HFF-Myc (cell line): ENCODE data around the gene LATS1.
A peak's percentile ranks its signal among the peaks of the same experiment; 100 is the strongest.

Experiments
- DNase-seq: peaks from one replicate; pipeline ENCODE4 v3.0.0-alpha.2; 2011; ENCODE audit warnings: low read depth; ENCODE audit errors: extremely low read depth
- H3K4me3 ChIP-seq: replicated peaks from 2 replicates; pipeline ENCODE4 v1.5.1; 2011; ENCODE audit warnings: low read depth, mild to moderate bottlenecking, control low read depth, low read length
- CTCF ChIP-seq: IDR thresholded peaks from 2 replicates; pipeline ENCODE4 v1.5.1; 2012; ENCODE audit warnings: mild to moderate bottlenecking, low read depth, low read length, control low read depth; ENCODE audit errors: missing control alignments

Gene LATS1

GRCh38 chr6:149716181-149716963 lies 1.5 kb downstream of the LATS1 start:
- peak overlapping the region; percentile 91 for H3K4me3 ChIP-seq
- no peak for DNase-seq
- no peak for TF ChIP-seq CTCF

- no peak for TF ChIP-seq CTCF
These were observed 3.5 kb downstream of the LATS1 start for GRCh38 chr6:149714442-149714841.

GRCh38 chr6:149711711-149712110 lies 6.2 kb downstream of the LATS1 start:
- H3K4me3 ChIP-seq: no peak overlapping the region
- DNase-seq: no peak
- no peak for TF ChIP-seq CTCF

More at GRCh38 chr6:149714442-149714841, 3.5 kb downstream of the LATS1 start:
- H3K4me3 ChIP-seq: no peak overlapping the region
- DNase-seq: no peak

GRCh38 chr6:149701714-149702113 lies 16.2 kb downstream of the LATS1 start:
- no peak for DNase-seq
- TF ChIP-seq CTCF: no peak
- H3K4me3 ChIP-seq: no peak overlapping the region

GRCh38 chr6:149699150-149699549 lies 18.8 kb downstream of the LATS1 start:
- no peak for DNase-seq
- TF ChIP-seq CTCF: no peak
- no peak overlapping the region for H3K4me3 ChIP-seq

- H3K4me3 ChIP-seq: no peak overlapping the region
- no peak for DNase-seq
- TF ChIP-seq CTCF: no peak
These were observed 19.7 kb downstream of the LATS1 start for GRCh38 chr6:149698175-149698574.

- no peak for TF ChIP-seq CTCF
- no peak overlapping the region for H3K4me3 ChIP-seq
- DNase-seq: no peak
These were observed 21.0 kb downstream of the LATS1 start for GRCh38 chr6:149696901-149697300.
